Measurements from ENCODE around the gene KCTD21.

The KCTD21 gene

DNA sequence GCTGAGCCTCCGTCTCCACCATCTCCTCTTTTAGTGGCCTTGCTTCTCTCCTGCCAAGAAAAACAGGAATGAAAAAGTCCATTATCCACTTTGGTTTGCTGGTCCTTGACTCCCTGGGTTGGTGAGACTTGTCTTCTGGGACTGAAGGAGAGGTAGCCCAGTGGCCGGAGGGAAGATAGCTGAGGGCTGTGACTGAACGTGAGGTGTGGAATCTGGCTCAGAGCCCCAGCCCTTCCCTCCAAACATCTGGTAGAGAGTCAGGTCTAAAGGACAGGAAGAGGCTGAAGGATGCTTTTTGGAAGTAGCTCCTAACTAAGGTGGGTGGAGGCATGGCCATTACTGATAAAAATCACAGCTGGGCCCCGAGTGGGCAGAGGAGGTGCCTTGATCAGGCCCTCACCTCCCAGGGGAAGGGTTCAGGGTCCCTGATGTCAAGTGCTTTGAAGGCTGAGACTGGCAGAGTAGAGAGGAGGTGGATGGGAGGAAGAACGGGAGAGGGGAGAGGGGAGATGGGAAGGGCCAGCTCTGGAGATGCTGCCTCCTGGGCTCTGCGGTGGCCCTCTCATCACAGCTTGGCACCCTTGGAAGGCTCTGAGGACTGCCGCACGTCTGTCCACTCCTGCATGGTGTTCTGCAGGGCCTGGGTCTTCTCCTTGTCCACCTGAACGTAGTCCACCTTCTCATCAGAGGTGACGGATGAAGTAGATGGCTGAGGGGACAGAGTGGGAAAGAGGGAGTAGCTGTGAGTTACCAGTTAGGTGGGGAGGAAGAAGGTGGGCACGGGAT lies 30.5 kb upstream of the KCTD21 start:
- DNase-seq (ENCODE audit: low read depth): no peak

DNA sequence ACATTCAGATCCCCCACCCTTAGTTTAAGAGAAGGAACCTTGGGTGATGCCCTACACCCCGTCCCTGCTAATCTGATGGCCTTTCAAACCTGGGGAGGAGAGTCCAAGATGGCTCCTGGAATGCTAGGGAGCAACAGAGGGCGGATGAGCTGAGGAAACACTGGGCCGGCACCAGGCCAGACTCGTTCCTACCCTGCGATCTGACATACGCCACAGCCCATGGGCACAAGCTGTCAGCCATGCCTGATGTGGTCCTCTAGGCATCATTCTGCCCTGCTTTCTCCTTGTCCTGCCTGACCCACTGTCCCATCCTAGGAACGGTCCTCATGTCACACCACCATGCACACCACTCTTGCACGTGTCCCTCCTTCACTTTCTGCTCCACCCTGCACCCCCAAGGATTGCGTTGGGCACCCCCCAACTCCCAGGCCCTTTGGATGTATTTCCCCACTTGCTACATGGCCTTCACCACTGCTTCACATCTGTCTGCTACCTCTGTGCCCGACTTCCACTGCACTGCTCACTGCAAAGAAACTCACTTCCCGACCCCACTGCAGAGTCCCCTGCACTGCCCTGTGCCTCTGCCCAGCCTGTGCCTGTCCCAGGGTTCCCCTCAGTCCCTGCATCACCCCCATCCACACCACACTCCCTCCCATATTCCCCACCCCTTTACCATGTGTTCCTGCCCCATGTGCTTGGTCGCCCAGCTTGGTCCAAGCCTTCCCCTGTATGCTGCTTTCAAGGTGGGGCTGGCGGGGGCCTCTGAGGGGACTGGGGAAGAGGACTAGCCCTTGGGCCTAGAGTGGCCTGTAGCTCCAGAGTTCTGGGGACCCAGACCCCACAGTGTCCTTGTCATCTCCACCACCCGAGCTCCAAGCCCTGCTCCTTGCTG lies 29.5 kb upstream of the KCTD21 start:
- DNase-seq (ENCODE audit: low read depth): no peak

DNA sequence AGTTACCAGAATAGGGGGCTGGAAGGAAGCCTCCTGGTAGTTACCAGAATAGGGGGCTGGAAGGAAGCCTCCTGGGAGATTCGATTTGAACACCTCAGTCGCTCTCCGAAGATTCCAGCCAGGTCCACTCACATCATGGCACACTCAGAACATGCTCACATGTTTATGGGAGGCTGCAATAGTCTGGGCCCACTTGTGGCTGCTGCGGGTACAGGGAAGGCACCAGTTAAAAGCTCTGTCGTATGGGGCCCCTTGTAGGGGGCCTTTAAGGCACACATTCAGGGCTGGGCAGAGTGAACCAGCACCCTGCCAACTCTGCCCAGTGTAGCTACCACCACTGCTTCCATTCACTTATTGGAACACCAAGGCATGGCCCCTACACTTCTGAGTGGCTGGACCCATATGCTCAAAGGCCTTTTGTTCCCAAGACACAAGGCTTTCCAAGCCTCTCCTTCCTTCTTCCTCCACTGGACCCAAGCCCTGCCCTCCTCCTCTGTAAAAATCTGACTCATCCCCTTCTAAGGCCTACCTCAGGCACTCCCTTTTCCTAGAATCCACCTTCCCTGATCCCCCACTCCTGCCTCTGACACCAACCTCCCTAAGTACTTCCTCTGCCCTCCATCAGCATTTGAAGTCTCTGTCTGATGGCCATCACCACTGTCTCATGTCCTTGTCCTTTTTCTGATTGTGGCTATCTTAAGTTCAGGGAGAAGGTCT lies 28.3 kb upstream of the KCTD21 start:
- no peak for DNase-seq (ENCODE audit: low read depth)

DNA sequence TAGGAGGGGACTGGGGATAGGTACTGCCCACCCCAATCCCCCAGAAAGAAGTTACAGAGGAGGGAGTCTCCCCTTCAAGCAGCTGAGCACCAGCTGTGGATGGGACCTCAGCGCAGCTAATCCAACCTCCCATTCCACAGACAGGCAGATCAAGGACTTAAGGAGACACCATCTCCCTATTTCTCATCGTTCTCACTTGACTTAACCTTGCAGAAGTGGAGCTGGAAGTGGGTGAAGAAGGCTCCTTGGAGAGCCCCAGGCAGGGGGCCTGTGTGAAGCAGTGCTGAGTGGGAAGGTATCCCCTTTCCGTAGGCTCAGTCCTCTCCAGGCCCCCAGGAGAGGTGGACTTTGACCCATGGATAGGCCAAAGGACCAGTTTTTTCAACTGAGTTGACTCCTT lies 27.6 kb upstream of the KCTD21 start:
- no peak for DNase-seq (ENCODE audit: low read depth)

DNA sequence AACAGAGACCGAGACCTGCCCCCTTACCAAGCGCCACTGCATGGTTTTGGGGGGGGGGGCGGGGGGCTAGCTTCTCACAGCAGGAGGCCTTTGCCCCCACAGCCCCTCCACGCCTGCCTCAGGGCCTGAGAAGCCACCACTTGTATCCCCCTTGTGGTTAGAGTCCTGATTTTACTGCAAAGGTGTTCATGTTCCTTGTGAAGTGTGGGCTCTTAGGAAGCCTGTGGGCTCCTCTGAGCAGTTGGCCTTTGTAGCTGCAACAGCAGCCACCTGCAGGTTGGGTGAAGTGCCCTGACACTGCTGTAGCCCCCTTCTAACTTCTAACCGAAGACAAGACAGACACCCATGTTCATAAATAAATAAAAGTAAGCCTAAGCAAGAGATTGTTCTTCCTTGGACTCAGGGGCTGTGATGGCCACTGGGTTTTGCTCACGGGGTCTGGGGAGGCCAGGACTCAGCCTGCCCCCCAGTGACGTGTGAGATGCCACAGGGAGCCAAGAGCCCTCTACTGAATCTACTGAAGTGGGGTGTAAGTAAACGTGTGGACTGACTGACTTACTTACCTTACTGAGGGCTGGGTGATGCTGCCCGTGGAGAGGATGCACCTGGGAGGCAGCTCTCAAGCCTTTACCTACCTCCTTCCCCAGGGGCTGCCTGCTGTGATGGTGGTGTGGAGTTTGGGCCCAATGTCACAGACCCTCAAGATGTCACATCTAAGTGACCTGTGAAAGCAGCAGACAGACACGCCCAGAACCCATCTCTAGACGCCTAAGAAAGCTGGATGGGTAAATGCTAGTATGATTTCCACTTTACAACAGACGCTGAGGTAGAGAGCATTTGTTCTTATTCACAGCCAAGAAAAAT lies 26.1 kb upstream of the KCTD21 start:
- no peak for DNase-seq (ENCODE audit: low read depth)

DNA sequence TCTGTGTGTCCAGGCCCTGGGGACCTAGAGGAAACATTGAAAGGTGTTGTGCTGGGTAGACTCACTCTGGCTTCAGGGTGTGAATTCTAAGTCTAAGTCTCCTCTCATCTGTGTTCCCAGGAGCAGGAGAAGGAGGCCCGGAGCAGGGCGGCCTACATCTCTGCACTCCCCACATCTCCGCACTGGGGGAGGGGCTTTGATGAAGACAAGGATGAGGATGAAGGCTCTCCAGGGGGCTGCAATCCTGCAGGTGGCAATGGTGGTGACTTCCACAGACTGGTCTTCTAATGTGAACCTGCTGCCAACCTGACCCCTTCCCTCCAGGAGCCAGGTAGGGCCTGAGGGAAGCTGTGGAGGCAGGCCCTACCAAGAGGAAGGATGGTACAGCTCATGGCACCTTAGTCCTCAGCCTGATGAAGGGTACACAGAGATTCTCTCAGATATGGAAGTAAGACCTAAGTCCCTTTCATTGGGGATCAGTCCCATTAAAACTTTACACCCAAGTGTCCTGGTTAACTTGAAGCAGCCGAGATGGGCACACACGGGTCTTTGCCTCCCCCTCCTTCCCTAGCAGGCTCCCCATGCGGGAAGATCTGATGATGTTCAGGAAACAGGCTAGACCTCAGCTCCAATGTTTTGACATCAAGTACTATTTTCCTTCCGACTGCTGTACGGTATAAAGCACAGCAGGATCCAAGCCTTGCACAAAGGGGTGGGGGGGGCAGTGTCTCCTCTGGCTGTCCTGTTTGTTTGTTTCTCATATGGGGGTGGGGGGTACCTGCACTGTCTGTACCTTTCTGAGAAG lies 25.3 kb upstream of the KCTD21 start:
- no peak for DNase-seq (ENCODE audit: low read depth)

DNA sequence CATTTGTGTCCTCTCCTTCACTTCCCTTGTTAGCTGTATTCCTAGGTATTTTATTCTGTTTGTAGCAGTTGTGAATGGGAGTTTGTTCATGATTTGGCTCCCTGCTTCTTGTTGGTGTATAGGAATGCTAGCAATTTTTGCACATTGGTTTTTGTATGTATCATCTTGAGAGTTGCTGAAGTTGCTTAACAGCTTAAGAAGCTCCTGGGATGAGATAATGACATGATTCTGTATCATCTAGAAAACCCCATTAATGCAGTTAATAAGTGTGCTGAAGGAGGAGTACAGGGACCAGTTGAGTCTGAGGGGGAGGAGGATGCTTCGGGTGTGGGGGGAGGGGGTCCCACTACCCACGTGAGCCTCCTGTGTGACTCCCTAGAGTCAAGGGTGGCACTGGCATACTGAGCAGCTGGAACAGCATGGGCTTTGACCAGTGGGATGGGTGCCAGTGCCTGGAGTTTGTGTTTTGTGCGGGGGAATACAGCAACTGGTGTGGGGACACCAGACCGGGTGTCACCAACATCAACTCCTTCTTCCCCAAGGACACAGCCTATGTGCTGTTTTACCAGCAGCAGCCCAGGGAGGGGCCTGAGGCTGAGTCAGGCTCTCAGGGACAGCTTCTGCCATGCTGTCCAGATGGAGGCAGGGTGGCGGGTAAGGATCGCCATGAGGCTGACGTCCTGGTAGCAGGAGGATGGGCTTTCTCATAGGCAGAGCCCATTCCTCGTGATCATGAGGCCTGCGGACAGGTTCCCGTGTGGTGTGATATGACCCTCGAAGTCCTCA lies 24.4 kb upstream of the KCTD21 start:
- no peak for DNase-seq (ENCODE audit: low read depth)

DNA sequence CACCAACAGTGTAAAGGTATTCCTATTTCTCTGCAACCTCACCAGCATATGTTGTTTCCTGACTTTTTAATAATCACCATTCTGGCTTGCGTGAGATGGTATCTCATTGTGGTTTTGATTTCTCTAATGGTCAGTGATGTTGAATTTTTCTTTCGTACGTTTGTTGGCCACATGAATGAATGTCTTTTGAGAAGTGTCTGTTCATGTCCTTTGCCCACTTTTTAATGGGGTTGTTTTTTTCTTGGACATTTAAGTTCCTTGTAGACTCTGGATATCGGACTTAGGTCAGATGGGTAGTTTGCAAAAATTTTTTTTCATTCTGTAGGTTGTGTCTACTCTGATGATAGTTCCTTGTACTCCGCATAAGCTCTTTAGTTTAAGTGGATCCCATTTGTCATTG lies 23.1 kb upstream of the KCTD21 start:
- DNase-seq (ENCODE audit: low read depth): no peak

DNA sequence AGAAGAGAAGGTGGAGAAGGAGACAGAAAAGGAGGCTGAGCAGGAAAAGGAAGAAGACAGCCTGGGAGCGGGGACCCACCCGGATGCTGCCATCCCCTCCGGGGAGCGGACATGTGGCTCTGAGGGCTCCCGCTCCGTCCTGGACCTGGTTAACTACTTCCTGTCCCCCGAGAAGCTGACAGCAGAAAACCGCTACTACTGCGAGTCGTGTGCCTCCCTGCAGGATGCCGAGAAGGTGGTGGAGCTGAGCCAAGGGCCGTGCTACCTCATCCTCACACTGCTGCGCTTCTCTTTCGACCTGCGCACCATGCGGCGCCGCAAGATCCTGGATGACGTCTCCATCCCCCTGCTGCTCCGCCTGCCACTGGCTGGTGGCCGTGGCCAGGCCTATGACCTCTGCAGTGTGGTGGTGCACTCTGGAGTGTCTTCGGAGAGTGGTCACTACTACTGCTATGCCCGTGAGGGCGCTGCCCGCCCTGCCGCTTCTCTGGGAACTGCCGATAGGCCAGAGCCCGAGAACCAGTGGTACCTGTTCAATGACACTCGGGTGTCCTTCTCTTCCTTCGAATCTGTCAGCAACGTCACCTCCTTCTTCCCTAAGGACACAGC lies 21.7 kb upstream of the KCTD21 start:
- DNase-seq (ENCODE audit: low read depth): no peak

DNA sequence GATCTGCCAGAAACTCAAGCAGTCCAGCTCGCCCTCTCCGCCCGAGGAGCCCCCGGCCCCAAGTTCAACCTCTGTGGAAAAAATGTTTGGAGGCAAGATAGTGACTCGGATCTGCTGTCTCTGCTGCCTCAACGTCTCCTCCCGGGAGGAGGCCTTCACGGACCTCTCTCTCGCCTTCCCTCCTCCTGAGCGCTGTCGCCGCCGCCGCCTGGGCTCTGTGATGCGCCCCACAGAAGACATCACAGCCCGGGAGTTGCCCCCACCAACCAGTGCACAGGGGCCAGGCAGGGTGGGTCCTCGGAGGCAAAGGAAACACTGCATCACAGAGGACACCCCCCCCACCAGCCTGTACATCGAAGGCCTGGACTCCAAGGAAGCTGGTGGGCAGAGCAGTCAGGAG lies 21.1 kb upstream of the KCTD21 start:
- no peak for DNase-seq (ENCODE audit: low read depth)

DNA sequence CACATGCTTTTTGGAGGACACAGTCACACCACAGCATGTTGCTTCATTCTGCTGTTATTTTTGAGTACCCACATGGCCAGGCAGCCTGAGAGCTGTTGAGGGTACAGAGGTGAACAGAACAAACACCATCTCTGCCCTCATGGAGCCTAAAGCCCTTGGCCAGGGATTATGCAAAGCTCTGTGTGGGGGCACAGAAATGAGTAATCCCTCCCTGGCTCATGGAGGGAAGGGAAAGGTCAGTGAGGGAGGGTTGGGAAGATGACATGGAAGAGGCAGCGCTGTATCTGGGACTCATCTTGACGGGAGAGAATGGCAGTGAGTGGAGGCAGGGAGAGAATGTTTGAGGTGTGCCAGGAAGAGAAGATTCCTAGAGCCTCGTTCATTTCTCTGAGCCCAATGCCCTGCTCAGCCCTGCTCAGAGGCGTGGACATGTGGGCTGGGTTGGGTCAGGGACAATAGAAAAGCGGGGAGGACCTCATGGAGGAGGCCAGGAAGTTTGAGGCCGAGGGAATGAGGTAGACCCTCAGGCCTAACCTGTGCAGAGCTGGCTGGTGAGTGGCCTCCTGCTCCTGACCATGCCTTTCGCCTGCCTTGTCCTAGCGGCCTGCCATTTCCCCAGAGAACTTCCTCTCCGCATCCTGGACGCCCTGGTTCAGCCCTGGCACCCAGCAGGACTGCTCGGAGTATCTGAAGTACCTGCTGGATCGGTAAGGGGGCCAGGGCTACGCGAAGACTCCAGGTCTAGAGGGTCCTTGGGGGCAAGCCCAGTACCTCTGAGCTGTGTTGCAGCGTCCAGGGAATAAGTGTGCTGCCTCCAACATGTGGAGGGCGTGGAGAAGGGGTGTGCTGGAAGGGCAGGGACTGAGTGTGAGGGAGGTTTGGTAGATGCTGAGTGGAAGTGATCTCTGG lies 20.1 kb upstream of the KCTD21 start:
- no peak for DNase-seq (ENCODE audit: low read depth)

DNA sequence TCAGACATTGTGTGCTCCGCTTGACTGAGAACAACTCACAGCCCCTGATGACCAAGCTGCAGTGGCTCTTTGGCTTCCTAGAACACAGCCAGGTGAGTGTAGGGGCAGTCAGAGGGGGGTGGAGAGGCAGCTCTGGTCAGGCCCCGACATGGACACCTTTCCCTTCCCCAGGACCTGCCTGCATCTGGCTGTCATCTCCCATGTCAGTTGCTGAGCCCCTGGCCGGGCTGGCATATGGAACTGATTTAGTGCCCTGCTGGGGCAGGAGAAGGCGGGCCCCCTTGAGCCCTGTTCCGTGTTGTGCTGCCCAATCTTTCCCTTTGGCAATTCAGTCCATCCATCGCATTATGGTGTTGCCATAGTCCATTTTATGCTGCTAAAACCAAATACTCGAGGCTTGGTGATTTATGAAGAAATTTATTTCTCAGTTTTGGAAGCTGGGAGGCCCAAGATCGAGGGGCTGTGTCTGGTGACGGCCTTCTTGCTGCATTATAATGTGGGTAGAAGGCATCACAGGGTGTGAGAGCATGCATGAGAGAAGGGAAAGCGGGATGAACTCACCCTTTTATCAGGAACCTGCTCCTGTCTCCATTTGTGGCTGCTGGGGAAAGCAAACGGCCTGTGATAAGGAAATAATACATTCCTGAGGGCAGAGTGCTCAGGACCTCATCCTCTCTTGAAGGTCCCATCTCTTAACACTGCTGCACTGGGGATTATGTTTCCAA lies 19.3 kb upstream of the KCTD21 start:
- DNase-seq (ENCODE audit: low read depth): no peak

DNA sequence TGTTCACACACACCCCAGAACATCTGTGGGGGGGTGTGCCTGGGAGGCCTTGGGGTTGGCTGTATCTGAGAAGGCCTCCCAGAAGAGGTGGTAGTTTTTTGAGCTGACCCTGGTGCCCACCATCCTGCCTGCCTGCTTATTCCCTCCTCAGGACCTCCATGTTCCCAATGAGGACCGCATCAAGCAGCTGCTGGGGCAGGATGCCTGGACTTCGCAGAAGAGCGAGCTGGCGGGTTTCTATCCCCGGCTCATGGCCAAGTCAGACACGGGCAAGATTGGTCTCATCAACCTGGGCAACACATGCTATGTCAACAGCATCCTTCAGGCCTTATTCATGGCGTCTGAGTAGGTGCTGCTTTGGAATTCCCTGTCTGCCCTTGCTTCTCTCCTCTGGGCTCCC lies 17.3 kb upstream of the KCTD21 start:
- no peak for DNase-seq (ENCODE audit: low read depth)

DNA sequence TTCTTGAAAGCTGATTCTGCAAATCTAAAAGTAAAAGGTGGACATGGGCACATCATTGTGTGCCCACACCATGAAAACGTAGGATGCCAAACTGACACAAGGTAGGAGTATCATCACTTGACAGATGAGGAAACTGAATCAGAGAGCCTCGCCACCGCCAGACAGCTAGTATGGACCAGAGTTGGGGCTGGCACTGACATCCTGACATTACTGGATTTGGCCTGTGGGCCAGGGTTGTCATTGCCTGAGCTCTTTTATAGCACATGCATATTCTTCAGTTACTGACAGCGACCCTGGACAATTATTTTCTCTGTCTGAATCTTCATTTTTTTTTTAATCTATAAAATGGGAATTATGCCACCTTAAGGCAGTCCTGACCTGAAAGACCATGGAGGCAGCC lies 16.8 kb upstream of the KCTD21 start:
- no peak for DNase-seq (ENCODE audit: low read depth)

DNA sequence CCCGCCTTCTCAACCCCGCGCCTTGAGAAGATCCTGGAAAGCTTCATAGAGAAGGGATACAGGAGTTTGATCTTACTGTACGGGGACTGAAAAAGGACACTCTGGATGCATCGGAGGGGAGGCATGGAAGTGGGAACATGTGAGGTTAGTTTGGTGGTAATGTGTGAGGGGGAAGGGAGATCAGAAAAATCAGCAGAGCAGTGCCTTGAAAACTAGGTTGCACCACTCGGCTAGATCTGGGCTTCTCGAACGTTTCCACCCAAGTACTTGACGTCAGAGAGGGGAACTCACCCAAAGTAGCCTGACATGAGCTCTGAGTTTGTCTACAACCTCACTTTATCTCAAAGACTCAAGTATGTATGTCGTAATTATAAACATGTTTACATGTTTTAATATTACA lies 14.8 kb upstream of the KCTD21 start:
- peak; percentile 32 for DNase-seq (ENCODE audit: low read depth)

DNA sequence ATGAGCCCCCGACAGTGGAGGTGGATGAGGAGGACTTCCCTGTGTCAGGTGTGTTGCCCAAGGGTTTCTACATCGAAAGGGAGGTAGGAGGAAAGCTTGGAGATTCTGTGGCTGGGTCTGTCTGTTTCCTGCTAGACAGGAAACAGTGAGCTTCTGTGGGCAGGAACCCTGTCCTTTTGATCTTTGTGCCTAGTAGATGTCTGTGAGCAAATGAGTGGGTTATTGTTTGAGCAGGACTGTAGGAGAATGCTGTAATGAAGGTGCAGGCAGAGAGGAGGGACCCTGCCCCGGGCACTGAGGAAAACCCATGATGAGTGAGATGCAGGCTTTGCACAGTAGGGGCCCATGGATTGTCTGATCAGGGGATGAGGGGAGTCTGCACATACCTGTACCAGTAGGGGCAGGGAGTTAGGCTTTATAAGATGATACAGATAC lies 14.3 kb upstream of the KCTD21 start:
- peak; percentile 46 for DNase-seq (ENCODE audit: low read depth)

DNA sequence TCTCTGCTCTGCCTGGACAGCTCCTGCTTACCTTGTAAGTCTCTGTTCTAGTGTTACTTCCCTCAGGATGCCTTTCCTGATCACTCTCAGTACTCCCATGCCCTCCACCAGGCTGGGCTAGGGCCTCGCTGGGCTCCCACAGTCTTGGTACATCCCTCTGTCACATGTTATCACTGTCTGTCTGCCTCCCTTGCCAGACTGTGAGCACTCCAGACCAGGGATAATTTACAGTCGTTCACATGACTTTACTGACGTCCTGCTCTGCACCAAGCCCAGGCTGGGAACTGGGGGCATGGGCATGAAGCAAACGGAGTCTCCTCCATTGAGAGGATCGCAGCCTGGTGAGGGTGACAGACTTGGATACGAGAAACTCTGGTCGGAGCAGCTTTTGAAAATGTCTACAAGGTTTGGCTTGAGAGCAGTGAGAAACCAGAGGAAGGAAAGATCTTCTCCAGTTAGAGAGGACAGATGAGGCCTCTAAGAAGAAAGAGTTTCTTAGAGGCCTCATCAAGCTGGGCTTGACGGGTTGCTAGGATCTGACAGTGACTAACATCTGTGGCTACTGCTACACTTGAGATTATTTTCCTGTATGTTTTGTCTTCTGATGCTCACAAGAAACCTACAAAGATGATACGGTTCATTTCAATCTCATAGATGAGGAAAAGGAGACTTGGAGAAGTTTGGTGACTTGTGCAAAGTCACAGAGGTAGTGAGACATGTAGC lies 12.8 kb upstream of the KCTD21 start:
- DNase-seq (ENCODE audit: low read depth): no peak

Measured in stimulated activated CD4-positive, alpha-beta T cell treated with anti-CD3 and anti-CD28 coated beads, Interleukin-2, amount 100 ng/mL, for 4 hours (primary cell).